HG03095 (cell line): ENCODE data around the gene NAP1L5.

Source experiments
- ATAC-seq: cut with Tn5 transposase; IDR thresholded peaks from one replicate; pipeline ENCODE4 v1.9.1; 2021; ENCODE audit warnings: moderate library complexity; ENCODE audit not compliant: unreplicated experiment

Gene NAP1L5

DNA sequence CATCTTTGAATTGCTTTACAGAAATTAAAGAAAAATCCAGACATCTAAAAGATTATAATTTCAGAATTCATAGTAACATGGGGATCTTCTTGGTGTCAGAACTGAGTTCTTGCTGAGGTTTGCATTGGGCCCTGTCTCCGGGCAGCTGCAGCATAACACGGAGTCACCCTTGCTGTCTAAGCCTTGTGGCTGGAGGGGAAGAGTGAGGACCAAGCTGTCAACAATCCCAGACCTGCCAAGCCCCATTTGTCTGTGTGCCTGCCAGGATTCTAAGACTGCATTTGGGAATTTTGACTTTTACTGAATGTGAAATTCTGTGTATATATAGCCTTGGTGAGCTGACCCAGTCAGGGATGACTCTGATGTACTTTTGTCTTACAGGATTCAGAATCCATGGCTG, 25.2 kb upstream of the NAP1L5 start:
- ATAC-seq = no peak

DNA sequence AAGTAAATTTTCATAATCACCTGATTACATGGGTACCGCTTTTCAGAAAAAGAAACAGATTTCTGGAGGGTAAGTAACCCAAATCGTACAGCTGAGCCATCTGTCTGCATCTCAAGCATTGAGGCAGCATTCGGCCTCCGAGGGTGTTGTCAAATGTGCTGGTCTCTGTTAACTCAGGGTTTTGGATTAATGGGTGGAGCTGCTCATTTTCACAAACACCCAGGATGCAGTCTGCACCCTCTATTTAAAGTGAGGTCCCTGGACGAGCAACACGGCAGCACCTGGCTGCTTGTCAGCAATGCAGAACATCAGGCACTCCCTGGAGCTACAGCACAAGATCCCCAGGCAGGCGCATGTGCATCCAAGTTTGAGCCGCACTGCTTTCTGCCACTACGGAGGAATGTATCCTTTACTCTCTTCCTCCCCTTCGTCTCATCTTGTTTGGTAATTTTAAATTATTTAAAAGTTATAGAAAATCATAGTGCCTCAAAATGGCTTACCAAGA, 24.7 kb upstream of the NAP1L5 start:
- ATAC-seq = no peak

DNA sequence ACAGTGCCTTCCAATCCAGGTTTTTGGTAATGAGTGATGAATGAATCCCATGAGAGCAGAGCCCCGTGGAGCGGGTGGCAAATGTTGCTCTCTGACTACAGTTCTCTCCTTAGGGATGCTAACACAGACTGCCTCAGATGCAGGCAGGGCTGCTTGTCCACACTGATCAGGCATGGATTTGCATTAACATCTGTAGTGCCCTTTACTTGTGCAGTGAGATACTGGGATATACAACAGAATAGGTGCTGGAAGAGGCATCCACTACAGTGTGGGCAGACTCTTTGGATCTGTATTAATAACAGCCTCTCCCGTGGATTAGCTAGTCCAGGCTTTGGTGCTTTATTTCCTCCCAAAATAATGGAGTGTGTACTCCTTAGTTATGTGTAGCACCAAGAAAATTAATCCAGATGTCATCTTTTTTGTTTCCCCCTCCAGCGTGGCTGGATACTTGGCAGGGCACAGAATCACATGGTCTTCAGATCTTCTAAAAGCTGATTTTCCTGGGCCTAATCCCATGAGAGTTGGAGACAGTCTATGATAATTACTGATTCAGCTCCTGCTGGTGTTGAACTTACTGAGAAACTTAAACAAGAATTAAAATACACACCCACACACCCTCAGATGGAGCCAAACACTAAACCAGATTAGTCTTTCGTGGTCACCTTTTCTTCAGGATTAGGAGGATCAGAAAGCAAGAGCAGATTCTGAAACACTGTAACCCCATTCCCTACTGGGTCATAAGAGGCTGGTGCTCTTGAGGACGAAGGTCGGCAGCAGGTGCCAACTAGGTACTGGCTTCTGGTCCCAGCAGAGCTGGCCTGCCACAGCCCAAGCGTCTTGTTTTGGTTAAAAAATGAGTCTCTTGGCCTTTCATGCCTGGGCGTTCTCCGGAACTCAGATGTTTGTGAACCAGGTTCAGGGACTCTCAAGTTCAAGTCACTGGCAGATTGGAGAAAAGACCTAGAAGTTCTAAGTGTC, 23.1 kb upstream of the NAP1L5 start:
- no peak for ATAC-seq

DNA sequence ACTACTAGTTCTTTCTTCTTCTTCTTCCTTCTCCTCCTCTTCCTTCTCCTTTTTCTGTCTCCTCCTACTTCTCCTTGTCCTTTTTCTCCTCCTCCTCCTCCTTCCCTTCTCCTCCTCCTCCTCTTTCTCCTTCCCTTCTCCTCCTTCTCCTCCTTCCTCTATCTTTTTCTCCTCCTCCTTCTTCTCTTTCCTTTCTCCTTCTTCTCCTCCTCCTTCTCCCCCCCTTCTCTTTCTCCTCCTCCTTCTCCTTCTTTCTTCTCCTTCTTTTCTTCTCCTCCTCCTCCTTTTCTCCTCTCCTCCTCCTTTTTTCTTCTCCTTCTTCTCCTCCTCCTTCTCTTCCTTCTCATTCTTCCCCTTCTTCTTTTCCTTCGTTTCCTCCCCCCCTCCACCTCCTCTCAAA, 21.8 kb upstream of the NAP1L5 start:
- no peak for ATAC-seq

DNA sequence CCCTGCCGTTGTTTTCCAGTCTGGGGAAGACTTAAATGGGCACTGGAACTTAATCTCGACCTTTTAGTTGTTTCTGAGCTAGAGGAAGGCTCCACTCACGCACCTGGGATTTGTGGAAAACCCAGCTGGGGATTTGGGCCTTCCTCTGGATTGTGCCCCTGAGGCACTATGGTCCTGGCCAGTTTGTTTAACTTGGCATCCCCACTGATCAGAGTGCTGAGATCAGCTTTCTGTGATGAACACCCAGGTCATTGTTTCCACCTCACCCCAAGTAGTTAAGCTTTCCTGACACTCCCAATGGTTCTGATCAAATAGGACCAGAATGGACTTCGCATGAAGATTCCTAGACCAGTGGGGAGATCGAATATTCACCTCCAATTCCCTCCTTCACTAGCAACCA, 20.5 kb upstream of the NAP1L5 start:
- ATAC-seq = no peak

DNA sequence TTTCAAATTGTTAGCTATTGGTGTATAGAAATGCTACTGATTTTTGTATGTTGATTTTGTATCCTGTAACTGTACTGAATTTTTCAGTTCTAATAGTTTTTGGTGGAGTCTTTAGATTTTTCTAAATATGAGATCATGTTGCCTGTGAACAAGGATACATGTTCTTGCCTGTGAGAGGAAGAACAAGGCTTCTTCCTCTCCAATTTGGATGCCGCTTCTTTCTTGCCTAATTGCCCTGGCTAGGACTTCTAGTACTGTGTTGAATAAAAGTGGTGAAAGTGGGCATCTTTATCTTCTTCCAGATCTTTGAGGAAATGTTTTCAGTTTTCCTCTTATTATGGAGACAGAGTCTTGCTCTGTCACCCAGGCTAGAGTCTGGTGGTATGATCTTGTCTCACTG, 16.2 kb upstream of the NAP1L5 start:
- ATAC-seq = no peak

DNA sequence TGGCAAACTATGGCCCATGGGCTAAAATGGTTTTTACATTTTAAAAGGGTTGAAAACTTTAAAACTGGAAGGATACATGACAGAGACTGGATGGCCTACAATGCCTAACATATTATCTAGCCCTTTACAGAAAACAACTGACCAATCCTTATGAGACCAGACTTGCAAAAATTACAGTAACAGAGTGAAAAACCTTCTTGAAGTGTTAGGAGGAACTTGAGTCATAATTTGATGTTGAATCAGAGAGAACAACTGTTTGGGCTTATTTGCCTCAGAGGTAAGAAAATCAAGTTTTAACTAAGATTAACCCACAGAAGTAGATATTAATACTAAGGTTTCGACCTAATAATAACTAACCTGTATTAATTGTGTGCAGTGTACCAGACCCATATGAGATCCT, 12.4 kb upstream of the NAP1L5 start:
- ATAC-seq = no peak

DNA sequence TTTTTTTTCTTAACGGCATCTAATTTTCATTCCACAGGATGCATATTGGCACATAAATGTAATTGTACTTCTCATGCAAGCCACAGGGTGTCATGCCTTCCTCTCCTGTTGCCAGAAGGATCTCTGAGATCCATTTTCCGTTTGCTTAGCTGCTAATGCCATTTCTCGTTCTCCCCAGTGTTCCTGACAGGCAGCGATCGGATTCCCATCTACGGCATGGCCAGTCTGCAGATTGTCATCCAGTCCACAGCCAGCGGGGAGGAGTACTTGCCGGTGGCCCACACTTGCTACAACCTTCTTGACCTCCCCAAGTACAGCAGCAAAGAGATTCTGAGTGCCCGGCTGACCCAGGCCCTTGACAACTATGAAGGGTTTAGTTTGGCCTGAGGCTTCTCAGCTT, 8.9 kb upstream of the NAP1L5 start:
- ATAC-seq = no peak

DNA sequence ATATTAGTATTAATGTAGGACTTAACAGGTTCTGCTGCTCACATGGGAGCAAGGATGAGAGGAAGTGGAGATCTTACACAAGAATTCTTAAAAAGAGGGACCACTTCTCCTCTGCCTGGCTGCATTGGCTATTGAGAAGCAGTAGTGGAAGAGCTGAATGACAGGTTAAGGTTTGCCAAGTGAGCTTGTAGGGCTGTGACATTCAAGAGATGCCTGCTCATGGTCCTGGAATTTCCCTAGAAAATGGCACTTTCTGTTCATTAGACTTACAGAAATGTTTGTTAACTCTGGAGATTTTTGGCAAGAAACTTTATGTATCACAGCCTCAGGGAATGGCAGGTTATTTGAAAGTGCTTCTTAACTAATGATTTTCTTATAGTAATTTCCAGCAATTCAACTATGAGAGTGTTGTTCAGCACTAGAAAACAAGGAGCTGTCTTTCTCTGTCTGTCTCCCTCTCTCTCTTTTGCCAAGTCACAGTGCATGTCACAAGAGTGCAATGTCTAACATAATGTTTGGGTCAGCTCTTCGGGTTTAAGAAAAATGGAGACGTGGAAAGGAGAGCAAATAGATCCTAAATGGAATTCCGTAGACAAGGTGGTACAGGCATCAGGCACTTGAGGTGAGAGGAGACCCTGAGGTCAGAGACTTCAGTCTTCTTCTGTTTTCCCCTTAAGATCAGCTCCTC, 8.3 kb upstream of the NAP1L5 start:
- ATAC-seq = no peak

DNA sequence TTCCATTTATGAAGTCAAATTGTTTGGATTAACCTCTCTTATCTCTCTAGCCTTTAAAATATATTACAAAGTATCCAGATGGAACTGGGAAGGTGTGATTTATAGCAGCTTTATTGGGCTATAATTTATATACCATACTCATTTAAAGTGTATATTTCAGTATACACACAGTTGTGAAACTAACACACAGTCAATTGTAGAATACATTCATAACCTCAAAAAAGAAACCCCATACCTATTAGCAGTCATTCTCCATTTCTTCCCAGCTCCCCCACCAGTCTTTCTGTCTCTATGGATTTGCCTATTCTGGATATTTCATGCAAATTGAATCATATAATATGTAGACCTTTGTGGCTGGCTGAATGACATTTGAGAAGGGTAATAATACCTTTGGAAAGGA, 7.6 kb upstream of the NAP1L5 start:
- ATAC-seq = no peak

DNA sequence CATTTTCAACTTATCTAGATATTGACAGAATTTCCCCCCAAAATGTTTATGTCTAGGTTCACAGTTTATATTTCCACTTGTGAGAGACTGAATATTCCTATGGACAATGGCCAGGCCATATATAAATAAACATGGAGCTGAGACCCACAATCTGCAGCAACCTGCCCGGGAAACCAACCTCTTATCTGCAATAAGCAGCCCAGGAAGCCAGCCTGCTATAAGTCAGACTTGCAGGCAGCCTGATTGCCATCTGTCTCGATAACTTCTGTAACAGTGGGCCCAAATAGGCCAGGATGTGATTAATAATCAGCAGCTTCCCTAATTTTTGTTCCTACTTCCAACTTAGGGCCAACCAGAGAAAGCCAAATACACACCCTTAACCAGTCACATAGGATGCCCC, 5.2 kb upstream of the NAP1L5 start:
- ATAC-seq = no peak

DNA sequence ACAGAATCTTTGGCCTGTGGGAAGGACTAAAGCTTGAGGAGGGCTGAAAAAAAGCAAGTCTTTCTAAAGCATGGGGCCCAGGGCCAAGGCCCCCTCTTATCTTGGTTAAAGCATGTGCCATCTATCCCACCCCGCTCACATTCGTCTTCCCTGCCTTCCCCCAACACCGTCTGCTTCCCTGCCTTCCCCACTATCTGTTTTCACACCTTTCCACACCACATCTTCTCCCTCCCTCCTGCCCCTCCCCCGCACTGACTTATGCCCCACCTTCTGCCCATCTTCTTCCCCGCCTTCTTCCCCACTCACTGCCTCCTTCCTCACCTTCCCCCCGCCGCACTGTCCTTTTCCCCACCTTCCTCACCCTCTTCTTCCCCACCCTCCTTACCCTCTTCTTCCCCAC, 890 bp upstream of the NAP1L5 start:
- ATAC-seq = no peak

DNA sequence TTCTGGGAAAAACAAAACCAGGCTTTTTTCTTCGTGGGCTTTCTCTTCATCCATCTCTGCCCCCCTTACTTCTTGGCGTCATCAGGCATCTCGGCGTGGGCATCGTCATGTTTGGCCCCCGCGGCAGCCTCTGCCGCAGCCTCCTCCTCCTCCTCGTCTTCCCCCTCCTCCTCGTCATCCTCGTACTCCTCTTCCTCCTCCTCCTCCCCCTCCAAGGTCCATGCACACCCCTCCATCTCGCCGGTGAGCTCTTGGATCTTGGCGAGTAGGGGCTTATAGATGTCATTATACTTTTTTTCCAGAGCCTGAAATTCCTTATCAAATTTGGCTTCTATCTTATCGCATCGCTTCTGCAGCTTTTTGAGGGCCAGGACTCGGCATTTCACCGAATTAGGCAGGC, 488 bp downstream of the NAP1L5 start:
- ATAC-seq = no peak

DNA sequence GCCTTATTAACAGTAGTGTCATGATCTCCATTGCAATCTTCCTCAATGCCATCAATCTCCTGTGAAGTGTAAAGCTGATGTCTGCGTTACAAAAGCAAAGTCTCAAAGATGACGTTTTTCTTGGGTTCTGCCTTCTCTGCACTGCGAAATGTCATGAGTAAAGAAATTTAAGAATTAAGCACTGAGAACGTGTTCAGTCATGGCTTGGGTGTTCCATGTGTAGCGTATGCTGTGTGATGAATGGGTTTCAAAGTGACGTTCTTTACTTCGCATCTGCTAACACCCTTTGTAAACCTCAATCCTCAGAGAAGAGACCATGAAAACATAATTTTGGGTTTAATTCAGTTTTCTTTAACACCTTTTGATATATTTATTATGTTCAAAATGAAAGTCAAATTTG, 999 bp downstream of the NAP1L5 start:
- ATAC-seq = no peak

DNA sequence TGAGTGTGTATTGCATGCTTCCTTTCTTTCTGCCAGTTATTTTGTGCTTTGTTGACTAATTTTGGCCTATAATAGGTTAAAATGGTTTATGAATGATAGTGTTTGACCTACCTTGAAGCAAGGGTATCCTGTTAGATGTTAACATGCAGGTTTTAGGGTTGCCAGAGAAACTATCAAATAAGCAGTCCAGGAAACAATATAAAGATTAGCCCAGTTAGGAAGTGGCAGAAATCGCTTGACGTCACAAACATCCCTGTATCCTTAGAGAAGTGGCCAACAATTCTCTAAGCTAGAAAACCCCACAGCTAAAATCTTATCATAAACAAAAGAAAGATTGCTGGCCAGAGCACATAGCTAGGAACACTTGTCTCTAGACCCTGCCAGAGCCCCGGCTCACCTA, 3.8 kb downstream of the NAP1L5 start:
- ATAC-seq = no peak

DNA sequence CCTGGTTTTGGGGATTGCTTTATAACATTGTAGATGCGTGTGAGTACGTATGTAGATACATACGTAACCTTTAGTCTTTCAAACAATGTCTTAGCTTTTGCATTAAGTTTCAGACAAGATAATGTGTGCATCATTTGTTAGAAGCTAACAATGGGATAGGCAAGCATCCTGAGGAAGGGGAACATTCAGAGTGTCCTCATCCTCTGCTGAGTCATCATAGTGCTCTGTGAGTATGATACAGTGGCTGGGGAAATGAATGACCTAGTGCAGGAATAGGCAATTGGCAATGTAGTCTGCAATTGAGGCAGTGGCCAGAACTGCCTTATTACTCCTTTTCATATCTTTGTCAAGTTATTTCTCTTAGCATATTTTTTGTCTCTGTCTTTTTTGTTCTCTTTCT, 7.3 kb downstream of the NAP1L5 start:
- ATAC-seq = no peak

DNA sequence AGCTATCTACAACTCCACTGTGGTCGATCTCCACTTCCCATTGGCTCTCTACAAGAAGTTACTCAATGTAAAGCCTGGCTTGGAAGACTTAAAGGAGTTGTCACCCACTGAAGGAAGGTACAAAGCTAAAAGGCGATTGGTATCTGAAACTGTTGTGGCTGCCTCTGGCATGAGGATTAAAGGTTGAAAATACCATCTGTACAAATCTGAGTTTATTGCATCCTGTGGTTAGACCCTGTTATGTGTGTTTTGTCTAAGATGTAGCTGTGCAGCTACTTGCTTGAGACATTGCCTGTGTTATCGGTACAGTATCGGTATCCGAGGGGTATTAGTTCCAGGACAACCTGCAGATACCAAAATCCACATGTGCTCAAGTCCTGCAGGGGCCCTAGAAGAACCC, 16.4 kb downstream of the NAP1L5 start:
- no peak for ATAC-seq

DNA sequence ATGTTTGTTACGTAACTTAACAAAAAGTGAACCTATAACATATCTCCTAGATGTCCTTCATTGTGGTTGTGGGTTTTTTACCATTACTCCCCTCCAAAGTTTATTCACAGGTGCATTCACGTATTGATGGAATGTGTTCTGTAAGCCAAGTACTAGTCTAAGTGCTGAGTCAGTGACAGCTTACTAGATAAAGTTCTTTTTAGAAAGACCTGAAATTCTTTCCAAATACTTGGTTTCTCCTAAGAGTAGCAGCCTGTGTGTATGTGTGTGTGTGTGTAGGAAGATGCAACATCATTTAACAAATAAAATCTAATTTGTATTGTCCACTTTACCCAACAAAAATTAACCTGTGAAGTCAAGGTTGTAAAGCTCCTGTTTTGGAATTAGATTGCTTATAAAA, 22.1 kb downstream of the NAP1L5 start:
- no peak for ATAC-seq

DNA sequence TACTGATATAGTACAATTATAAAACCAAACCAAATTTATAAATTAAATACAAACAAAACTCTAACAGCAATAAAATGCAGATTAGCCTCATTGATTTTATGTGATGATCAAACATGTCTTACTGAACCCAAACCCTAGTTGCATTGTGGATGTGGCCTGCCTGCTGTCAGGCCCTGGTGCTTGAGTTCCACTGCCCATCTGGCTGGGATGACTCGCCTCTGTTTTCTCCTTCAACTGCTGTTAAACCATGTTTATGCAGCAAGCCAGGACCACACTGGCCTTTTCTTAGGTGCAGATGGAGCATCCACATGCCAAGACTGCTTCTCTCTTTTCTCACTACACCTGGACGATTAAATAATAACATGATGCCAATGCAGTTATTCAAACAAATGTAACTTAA, 22.6 kb downstream of the NAP1L5 start:
- ATAC-seq = no peak

DNA sequence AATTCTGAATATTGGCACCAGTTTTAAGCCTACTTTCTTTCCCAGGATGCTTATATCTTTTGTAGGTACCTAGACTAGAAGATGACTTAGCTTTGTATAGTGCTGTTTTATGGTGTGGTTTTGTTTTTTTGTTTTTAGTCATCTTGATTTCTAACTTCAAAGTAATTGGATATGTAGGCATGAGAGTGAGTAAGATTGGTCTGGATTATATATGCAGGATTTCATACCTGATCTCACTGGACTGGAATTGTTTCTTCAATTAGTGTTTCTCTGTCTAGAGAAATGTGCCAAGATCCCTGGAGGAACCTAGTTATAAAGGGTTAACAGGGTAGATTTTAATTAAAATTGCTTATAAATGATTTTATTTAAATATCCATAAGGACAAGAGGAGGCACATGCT, 23.1 kb downstream of the NAP1L5 start:
- no peak for ATAC-seq

DNA sequence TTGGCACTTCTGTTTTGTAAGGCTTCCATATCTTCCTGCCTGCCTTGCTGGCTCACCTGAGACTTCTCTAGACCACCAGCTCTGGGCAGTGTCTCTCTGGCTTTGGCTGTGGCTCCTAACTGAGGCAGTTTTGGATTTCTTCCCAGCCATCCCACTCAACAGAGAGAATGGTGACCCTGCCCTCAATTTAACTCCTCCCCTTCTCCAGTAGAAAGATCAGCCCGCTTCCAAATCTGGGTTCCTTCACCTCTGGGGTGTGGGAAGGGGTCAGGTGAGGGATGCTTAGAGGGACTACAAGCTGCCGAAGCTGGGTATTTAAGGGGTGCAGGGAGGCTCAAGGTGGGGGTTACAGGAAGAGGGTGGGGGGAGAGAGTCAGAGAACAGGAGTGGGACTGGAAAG, 23.7 kb downstream of the NAP1L5 start:
- no peak for ATAC-seq

DNA sequence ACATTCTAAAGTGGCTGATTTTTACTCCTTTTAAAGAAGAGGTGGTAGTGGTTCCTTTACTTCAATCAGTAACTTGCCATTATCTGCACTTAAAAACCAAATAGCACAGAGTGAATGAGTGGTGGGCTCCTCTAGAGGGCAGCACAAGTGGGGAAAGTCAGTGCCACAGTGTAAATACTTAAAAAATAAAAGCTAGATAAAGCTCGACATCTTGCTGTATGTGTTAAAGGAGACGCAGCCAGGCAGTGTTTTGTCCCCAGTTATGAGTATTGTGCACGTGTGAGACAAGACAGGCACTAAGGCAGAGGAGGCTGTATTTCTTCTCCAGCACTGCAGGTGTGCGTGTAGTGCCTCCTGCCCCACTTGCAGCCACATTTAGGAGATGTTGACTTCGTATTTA, 24.6 kb downstream of the NAP1L5 start:
- no peak for ATAC-seq
